UCSD-AML1 (cell line): ENCODE data around the gene SMIM10L1.

Source experiments
- DNase-seq: peaks from one replicate; lab custom pipeline; 2025; ENCODE audit not compliant: unreplicated experiment; lab: John Stamatoyannopoulos, UW

Gene SMIM10L1

GRCh38 chr12:11171145-11171968 lies at the start of gene SMIM10L1:
SMIM10L1 (plus strand) TSS chr12:11171194; CDS start chr12:11171357, 163 bp downstream.
- DNase-seq = peak; percentile 91

- DNase-seq = no peak
Observed at GRCh38 chr12:11130382-11130781, 40.6 kb upstream of the SMIM10L1 start.

- no peak for DNase-seq
Observed at GRCh38 chr12:11130999-11131398, 40.0 kb upstream of the SMIM10L1 start.

GRCh38 chr12:11133162-11133561 lies 37.8 kb upstream of the SMIM10L1 start:
- DNase-seq = no peak

GRCh38 chr12:11133816-11134215 lies 37.2 kb upstream of the SMIM10L1 start:
- no peak for DNase-seq

- DNase-seq = no peak
Observed at GRCh38 chr12:11134305-11134704, 36.7 kb upstream of the SMIM10L1 start, which contains the start of gene TAS2R30. TAS2R30 (minus strand) TSS chr12:11134644; CDS start chr12:11134244, 400 bp downstream.

GRCh38 chr12:11136075-11136474 lies 34.9 kb upstream of the SMIM10L1 start:
- DNase-seq = no peak

- DNase-seq = no peak
Observed at GRCh38 chr12:11143352-11143751, 27.6 kb upstream of the SMIM10L1 start.

- no peak for DNase-seq
Observed at GRCh38 chr12:11144297-11144696, 26.7 kb upstream of the SMIM10L1 start.

GRCh38 chr12:11147420-11147819 lies 23.6 kb upstream of the SMIM10L1 start:
- no peak for DNase-seq

GRCh38 chr12:11150832-11151231 lies 20.2 kb upstream of the SMIM10L1 start:
- no peak for DNase-seq

- no peak for DNase-seq
Observed at GRCh38 chr12:11152725-11153124, 18.3 kb upstream of the SMIM10L1 start.

- DNase-seq = no peak
Observed at GRCh38 chr12:11154400-11154925, 16.5 kb upstream of the SMIM10L1 start.

- no peak for DNase-seq
Observed at GRCh38 chr12:11158885-11159444, 12.0 kb upstream of the SMIM10L1 start.

GRCh38 chr12:11162502-11162901 lies 8.5 kb upstream of the SMIM10L1 start:
- no peak for DNase-seq

- no peak for DNase-seq
Observed at GRCh38 chr12:11164384-11164783, 6.6 kb upstream of the SMIM10L1 start.

GRCh38 chr12:11166300-11166699 lies 4.7 kb upstream of the SMIM10L1 start:
- DNase-seq = no peak

GRCh38 chr12:11170810-11171144 lies 217 bp upstream of the SMIM10L1 start:
- no peak for DNase-seq

GRCh38 chr12:11171969-11172675 lies 1.1 kb downstream of the SMIM10L1 start:
- DNase-seq = no peak

- DNase-seq = no peak
Observed at GRCh38 chr12:11174022-11174421, 3.0 kb downstream of the SMIM10L1 start.

- DNase-seq = no peak
Observed at GRCh38 chr12:11178250-11178649, 7.3 kb downstream of the SMIM10L1 start.

GRCh38 chr12:11182529-11182928 lies 11.5 kb downstream of the SMIM10L1 start:
- DNase-seq = no peak
